ENCODE measurements around the gene RSAD1. TPM values are rescaled to one million over a fixed set of nuclear protein-coding genes. Genes with fewer than 3 reads are reported as not detected.

Gene RSAD1
- polyA plus RNA-seq, 1 of the 3 experiments (the other 2 are of a cell fraction): 44.7 TPM

DNA sequence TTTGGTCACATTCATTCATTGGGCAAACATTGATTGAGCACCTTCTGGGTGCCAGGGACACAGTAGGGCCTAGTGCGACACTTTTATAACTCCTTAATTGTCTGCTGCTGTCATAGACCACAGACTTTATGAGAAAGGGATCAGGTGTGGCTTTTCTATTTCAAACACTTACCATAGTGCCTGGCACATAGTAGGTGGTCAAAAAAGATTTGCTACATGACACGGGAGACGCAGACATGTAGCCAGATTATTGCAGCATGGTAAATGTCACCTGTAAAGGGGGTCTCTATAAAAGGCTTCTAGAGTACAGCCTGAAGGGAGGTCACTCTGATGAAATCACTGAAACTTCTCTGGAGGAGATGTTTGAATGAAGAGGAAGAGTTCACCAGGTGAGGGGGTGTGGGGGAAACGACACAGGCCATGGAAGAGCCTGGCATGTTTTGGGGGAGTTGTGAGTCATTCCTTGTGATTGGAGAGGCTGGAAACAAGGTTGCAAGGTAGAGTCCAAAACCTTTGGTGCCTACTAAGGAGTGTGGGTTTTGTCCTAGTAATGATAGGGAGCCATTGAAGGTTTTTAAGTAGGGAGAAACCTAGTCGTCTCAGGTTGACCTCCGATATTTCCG, 1.6 kb downstream of the RSAD1 start:
- TF ChIP-seq POLR2AphosphoS5 (IDR thresholded peaks at IDR 0.05; ENCODE audit: low read depth, low read length) (no peak), SIN3A (IDR thresholded peaks at IDR 0.05; ENCODE audit: borderline replicate concordance, low read depth, low read length) (no peak), MXI1 (IDR thresholded peaks at IDR 0.05; ENCODE audit: low read depth, low read length) (no peak), RFX5 (IDR thresholded peaks at IDR 0.05; ENCODE audit: low read length) (no peak), TAF1 (IDR thresholded peaks at IDR 0.05; ENCODE audit: borderline replicate concordance, low read depth, low read length) (no peak), GABPA (IDR thresholded peaks at IDR 0.05; ENCODE audit: low read depth) (no peak), SMC3 (IDR thresholded peaks at IDR 0.05; ENCODE audit: low read depth, low read length) (no peak)
- TF ChIP-seq, protein P1, sequence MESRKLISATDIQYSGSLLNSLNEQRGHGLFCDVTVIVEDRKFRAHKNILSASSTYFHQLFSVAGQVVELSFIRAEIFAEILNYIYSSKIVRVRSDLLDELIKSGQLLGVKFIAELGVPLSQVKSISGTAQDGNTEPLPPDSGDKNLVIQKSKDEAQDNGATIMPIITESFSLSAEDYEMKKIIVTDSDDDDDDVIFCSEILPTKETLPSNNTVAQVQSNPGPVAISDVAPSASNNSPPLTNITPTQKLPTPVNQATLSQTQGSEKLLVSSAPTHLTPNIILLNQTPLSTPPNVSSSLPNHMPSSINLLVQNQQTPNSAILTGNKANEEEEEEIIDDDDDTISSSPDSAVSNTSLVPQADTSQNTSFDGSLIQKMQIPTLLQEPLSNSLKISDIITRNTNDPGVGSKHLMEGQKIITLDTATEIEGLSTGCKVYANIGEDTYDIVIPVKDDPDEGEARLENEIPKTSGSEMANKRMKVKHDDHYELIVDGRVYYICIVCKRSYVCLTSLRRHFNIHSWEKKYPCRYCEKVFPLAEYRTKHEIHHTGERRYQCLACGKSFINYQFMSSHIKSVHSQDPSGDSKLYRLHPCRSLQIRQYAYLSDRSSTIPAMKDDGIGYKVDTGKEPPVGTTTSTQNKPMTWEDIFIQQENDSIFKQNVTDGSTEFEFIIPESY (IDR thresholded peaks at IDR 0.05; ENCODE audit: borderline replicate concordance, low read depth): no peak
- TF ChIP-seq, protein P2, sequence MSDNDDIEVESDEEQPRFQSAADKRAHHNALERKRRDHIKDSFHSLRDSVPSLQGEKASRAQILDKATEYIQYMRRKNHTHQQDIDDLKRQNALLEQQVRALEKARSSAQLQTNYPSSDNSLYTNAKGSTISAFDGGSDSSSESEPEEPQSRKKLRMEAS (IDR thresholded peaks at IDR 0.05; ENCODE audit: low read depth): no peak
- TF ChIP-seq, protein P3, sequence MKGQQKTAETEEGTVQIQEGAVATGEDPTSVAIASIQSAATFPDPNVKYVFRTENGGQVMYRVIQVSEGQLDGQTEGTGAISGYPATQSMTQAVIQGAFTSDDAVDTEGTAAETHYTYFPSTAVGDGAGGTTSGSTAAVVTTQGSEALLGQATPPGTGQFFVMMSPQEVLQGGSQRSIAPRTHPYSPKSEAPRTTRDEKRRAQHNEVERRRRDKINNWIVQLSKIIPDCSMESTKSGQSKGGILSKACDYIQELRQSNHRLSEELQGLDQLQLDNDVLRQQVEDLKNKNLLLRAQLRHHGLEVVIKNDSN (IDR thresholded peaks at IDR 0.05; ENCODE audit: borderline replicate concordance, low read depth): no peak
- TF ChIP-seq, protein P4, sequence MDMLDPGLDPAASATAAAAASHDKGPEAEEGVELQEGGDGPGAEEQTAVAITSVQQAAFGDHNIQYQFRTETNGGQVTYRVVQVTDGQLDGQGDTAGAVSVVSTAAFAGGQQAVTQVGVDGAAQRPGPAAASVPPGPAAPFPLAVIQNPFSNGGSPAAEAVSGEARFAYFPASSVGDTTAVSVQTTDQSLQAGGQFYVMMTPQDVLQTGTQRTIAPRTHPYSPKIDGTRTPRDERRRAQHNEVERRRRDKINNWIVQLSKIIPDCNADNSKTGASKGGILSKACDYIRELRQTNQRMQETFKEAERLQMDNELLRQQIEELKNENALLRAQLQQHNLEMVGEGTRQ (IDR thresholded peaks at IDR 0.05; ENCODE audit: borderline replicate concordance, low read depth, low read length): no peak
- Histone ChIP-seq H4K20me1 (ENCODE audit: insufficient read depth) (no peaks in the 10 kb centered on the region), H3K27me3 (ENCODE audit: insufficient read depth) (no peaks in the 10 kb centered on the region), H3K9me2 (no peaks in the 10 kb centered on the region), H3K4me3 (ENCODE audit: low read depth in 2 of 2, low read length in 1 of 2) (peak overlapping the region; percentile 80 to 90; a peak in 2 of 4 replicates), H3K9me3 (no peaks in the 10 kb centered on the region), H3K4me2 (peak overlapping the region; percentile 92), H3K79me2 (ENCODE audit: insufficient read depth) (peaks cover 16% of the 10 kb centered on the region), H3K4me1 (ENCODE audit: control insufficient read depth in 1 of 2, insufficient read depth in 2 of 2, low read depth in 1 of 2, low read length in 1 of 2) (peaks cover 10 to 17% of the 10 kb centered on the region in 2 experiments; a peak in 2 of 4 replicates), H2AFZ (ENCODE audit: low read depth) (no peak overlapping the region), H3K9ac (no peak overlapping the region), H3K27ac (ENCODE audit: low read depth in 2 of 2, low read length in 1 of 2) (no peak overlapping the region), H3F3A (replicated peaks; ENCODE audit: insufficient read depth) (peaks cover 17% of the 10 kb centered on the region), H3K36me3 (replicated peaks in 1 of 2; ENCODE audit: control insufficient read depth in 1 of 2, insufficient read depth in 2 of 2, low read length in 1 of 2) (peaks cover 15 to 44% of the 10 kb centered on the region in 2 experiments)
- no peak for DNase-seq
- POLR2A ChIA-PET: interaction anchor here (0.9 to 1.4 kb wide), 2 partner anchors 83 to 134 kb away, joined by 3 to 10 read pairs; partner anchors contain the start of gene LRRC59
- 97% methylated on average over 7 of the region's 7 CpGs for WGBS (ENCODE audit: low lambda C conversion rate)
- CTCF ChIA-PET: interaction anchor here (0.6 to 9.8 kb wide), 54 partner anchors 8 to 376 kb away, joined by 3 to 183 read pairs (median 7); partner anchors contain the start of genes CHAD, COL1A1, EPN3 and LRRC59

Data from SK-N-SH (cell line).